Activated CD8-positive, alpha-beta memory T cell treated with anti-CD3 and anti-CD28 coated beads for 48 hours (primary cell): ENCODE results near the gene DNMT1.

Source experiments
- DNase-seq, 3 experiments: peaks; one replicate each; pipeline ENCODE4 v3.0.0-alpha.2; 2020; ENCODE audit warnings: low read depth in 2 of 3, low spot score in 2 of 3

Gene DNMT1

DNA sequence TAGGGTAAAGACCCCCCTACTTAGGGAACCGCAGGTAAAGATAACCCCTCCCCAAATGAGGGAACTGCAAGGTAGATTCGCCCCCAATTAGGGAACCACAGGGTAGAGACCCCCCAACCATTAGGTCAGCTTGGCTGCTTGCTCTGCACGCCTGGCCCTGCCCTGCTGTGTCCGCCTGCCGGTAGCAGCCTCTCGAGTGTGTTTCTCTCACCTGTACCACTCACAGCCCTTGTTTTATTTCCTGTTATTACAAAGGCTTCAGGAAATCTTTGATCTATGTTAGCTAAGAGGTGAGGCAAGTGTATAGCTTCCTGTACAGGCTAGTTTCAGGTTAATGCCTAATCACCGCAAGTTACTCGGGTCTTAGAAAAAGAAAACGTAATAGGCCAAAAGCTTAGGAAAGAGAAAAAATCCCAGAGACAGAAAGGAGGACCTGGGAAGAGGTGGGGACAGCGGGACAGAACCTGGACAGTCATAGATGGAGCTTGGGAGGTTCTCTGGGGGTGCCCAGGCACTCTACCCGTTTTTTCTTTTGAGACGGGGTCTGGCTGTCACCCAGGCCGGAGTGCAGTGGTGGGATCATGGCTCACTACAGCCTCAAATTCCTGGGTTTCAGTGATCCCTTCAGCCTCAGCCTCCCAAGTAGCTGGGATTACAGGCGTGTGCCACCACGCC lies 51.9 kb downstream of the DNMT1 start:
- DNase-seq, result no peak

DNA sequence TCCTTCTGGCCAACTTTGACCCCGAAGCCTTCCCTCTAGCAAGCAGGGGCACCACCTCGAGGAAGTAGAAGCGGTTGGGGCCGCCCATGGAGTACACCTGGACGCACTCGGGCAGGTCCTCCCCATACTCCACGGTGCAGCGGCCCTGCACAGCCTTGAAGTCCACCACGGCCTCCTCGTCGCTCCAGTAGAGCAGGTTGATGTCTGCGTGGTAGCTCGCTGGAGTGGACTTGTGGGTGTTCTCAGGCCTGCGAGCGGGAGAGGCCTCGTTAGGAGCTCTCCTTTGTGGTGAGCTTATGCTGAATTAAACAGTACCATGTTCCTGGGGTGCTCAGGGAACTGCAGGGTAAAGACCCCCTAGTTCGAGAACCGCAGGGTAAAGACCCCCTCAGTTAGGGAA lies 52.8 kb downstream of the DNMT1 start:
- no peak for DNase-seq

DNA sequence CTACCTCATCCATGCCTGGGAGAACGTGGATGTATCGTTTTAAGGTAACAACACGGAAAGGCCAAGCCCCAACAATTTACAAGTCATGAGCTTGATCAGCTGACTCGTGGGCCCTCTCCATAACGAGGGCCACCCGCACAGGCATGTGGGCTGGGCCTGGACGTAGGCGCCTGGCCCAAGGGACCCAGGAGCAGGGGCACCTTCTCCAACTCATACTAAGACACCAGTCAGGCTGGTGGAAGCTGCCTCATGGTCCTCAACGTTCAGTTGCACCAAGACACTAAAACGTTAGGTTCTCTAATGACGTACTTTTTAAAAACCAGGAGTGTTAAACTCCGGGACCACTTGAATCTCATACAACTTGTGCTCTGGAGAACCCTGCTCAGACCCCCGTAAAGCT lies 53.3 kb downstream of the DNMT1 start:
- DNase-seq, result no peak

DNA sequence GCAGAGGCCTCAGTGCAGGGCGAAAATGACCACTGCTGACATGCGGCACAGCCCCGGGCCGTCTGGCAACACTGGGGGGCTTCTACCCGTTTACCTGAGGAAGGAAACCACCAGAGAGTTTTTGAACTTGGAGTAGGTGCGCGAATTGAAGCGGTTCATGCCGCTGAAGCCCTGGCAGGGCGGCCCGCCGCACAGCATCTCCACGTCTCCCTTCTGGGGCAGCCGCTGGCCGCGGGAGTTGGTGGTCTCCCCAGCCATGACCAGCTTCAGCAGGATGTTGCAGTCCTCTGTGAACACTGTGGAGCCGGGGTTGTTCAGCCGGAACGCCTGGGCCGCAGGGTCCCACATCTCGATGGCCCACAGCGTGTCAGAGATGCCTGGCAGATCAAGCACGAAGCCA lies 54.8 kb downstream of the DNMT1 start:
- no peak for DNase-seq

DNA sequence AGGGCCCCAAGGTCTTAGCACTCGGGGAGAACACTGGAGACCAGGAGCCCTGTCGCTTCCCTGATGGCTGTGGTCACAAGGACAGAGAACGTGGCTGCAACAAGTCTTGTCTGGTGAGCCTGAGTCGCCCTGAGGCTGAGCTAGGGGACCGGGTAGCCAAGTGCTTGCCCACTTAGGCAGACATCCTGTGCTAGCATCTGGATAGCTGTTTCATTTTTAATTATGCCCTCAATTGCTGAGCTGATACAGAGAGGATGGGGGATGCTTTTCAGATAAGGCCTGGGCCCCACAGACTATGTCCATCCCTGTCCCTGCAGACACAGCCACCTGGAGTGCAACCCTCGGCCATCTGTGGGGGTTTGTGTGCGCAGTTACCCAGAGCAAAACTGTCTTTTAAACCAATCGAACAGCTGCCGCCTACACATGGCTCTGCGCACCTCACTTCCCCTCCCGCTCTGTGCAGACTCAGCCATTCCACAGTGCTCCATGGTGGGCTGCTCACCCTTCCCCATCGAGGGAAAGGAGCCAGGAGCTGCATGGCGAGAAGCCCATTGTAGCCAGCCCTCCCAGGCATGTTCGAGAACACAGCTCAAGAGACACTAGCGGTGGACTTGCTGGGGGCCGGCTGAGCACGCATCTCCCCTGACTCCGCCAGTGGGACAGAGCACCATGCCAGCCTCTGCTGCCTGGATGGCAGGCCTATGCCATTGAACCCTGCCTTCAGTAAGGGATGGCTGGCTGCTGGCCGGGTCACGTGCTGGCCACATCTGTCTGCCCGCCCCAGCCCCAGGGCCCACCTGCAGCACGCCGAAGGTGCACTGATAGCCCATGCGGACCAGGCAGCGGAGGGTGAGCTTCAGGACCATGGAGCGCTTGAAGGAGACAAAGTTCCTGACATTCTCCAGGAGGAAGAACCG lies 55.6 kb downstream of the DNMT1 start:
- DNase-seq, result no peak

DNA sequence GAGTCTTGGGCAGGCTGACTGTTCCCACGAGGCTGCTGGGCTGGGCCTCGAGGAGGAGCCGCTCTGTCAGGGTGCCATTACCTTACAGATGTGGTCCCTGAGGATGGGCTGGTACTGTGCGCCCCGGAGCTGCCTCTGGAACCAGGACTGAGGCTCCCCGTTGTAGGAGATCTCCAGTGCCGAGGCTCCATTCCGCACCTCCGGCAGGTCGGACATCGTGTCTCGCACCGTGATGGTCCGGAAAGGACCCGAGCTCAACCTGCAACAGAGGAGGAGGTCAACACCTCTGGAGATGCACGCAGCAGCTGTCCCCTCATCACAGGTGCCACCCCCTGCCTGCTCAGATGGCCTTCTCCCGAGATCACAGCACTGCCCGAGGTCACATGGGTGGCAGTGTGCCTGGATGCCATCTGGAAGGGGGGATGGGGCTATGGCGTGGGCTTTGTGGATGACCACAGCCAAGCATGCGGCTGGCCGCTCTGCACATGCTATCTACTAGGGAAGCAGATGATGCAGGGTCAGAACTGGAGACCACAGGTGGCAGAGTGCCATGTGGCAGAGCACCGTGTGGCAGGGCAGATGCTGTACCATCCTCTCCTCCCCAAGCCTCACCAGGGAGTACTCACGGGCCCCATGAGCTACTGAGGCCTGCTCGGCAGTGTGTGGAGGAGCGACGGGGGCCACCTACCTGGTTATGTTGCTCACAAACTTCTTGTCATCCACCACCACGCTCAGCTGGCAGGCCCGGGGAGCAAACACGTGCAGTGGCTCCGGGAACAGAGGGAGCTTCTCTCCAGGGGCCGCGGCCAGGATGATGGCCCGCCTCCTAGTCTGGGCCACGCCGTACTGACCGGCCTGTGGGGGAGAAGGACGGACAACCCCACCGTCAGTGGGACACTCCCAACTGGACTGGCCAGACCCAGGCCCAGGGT lies 56.7 kb downstream of the DNMT1 start:
- no peak for DNase-seq

DNA sequence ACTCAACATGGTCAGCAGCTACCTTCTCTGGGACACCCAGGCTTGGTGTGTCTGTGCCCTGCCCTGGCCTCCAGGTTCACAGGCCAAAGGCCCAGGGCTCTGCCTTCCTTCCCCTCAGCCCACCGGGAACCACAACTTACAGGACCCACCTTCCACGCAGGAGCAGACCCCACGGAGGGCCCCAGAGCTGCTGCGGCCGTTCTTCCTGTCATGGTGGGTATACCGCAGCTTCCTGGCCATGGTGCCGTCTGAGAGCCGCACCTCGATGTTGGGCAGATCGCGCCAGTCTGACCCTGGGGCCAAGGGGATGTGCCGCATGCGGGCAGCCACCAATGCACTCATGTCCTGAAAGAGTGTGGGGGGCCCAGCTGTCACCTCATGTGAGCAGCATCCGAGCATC lies 57.8 kb downstream of the DNMT1 start:
- DNase-seq, result no peak

DNA sequence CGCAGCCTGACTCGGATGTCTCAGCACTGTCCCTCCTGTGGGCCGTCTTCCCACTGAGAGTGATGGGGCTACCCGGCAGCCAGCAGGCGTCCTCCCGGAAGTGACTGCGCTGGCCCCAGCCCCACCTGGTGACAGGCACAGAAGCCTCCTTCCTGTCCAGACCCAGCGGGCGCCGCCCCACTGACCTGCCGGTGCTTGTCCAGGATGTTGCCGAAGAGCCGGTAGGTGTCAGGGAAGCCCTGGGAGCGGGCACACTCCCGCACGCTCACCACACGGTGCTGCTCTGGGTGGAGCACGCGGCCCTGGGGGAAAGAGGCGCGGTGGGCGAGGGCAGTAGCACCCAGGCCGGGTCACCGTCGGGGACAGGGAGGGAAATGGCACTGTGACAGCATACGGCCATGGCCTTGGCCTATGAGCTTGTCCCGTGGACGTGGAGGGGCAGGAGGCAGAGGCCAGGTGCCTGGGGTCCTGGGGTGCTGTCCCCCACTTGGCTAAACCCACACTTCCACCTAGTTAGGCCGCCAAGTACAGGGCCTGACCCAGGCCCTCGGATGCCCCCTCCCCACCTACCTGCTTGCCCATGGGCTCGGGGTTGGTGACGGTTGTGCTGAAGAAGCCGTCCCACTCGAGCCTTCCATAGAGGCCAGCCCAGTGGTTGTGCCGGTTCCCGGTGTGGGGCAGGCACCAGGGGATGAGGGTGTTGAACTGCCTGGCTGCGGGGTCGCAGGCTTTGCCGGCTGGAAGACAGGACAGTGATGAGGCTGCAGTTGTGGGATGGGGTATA lies 59.0 kb downstream of the DNMT1 start:
- no peak for DNase-seq

DNA sequence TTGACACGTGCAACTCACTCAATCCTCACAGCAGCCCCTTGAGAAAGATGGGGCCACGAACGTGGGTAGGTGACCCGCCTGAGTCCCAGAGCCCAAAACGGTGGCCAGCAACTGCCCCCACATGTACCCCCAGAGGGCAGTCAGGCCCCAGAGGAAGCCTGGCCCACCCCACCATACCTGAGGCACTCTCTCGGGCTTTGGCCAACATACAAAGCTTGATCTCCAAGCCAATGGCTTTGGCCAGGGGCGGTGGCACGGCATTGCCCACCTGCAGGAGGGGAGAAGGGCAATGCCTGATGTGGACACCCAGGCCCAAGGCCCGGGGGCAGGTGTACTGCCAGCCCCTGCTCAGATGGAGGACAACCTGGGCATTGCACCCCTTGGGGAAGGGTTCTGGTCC lies 60.7 kb downstream of the DNMT1 start:
- no peak for DNase-seq

DNA sequence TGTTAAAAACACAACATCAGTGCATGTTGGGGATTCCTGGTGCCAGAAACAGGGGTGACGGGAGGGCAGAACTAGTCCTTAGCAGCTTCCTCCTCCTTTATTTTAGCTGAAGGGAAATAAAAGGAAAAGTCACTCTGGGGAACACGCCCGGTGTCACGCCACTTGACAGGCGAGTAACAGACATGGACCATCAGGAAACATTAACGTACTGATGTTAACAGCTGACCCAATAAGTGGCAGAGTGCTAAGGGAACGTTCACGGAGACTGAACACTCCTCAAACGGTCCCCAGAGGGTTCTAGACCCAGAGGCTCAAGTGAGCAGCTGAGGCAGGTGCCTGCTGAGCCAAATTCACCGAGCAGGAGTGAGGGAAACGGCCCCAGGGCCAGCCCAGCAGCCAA lies 61.2 kb downstream of the DNMT1 start:
- DNase-seq, result no peak

DNA sequence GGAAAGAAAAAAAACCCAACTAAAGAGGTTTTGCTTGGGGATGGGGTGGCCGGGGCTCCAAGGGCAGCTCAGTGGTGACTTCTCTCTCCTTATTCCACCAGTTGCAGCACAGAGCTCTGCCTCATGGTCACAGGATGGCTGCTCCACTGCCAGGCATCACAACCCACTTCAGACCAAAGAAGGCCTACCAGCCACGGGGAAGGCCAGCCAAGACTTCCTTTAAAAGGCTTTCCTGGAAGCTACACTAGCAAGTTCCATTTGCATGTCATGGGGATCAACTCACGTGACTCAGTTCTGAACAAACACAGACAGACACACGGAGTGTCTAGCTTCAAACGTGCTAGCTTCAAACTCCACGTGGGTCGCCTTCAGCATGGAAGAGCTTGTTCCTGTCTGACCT lies 61.8 kb downstream of the DNMT1 start:
- no peak for DNase-seq

DNA sequence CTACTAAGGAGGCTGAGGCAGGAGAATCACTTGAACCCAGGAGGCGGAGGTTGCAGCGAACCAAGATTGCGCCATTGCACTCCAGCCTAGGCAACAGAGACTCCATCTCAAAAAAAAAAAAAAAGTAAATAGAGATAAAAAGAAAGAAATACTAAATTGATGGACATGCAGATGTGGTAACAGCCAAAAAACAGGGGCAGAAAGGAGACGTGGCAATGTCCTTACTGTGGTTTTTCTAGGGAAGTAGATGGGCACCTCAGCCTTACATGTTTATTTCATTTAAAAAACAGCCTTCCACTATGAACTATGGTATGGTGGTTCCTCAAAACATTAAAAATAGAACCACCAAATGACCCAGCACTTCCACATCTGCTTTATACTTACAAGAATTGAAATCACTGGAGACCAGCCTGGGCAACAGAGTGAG lies 68.5 kb downstream of the DNMT1 start:
- no peak for DNase-seq

DNA sequence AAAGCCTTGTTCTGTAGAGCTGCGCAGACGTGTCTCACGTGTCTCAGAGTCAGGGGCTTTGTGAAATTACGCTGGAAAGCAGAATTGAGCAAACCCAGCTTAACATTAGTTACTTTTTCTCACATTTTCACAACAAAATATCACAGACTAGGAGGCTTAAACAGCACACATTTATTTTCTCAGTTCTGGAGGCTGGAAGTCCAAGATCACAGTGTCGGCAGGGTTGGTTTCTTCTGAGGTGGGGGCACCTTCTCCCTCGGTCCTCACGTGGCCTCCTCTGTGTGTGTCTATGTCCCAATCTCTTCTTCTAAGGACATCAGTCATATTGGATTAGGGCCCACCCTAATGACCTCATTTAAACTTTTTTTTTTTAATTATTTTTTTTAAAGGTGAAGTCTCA lies 70.3 kb downstream of the DNMT1 start:
- no peak for DNase-seq

DNA sequence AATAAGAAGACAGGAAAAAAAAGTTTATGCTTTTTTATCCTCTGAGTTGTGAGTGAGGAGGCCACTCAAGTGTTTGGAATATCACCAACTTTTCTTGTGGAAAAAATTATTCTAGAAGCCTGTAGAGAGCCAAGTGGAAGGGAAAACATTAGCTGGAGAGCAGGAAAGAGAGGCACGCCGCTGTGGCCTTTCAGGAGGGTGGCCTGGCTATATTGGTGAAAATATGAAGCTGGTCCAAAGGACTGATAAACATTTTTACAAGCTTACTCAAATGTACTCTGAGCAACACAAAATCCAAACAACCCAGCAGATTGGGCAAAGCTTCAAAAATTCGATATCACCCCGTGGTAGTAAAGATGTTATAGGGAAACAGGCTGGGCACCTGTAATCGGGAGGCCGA lies 72.7 kb downstream of the DNMT1 start:
- no peak for DNase-seq

DNA sequence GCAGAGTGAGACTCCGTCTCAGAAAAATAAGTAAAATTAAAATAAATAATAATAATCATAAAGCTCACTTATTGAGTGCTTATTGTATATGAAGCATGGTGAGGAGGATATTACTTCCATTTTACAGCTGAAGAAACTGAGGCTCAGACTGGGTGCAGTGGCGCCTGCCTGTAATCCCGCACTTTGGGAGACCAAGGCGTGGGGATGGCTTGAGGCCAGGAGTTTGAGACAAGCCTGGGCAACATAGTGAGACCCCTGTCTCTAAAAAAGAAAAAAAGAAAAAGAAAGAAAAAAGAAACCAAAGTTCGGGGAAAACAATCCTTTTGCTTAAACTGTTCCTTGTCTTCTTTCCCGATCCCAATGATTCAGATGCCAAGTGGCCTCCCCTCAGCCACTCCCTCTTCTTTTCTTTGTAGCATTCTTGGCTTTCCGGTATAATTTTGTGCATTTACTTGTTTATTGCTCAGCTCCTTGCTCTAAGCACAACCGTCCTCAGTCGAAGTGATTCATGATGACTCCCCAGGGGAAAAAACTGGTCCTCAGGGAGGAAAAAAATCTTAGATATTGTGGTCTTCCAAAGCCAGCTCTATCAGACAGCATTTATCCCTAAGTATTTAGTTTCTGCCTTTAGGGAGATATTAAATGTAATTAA lies 74.1 kb downstream of the DNMT1 start:
- DNase-seq, result no peak

DNA sequence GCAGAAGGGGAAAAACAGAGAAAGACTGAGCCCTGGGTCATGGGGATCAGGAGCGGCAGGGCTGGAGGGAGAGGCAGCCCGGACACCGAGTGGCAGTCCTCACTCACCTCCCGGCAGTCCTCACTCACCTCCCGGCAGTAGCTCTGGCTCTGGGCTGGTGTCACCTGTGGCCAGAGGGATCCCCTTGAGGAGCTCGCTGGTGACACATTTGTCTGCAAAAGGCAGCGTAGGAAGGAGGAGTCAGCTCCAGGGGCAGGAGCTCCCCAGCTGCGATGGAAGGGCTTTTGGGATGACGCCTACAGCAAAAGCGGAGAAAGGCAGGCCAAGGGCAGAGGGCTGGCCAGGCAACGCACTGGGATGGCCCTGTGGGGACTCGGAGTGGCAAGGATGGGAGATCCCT lies 75.8 kb downstream of the DNMT1 start:
- no peak for DNase-seq

DNA sequence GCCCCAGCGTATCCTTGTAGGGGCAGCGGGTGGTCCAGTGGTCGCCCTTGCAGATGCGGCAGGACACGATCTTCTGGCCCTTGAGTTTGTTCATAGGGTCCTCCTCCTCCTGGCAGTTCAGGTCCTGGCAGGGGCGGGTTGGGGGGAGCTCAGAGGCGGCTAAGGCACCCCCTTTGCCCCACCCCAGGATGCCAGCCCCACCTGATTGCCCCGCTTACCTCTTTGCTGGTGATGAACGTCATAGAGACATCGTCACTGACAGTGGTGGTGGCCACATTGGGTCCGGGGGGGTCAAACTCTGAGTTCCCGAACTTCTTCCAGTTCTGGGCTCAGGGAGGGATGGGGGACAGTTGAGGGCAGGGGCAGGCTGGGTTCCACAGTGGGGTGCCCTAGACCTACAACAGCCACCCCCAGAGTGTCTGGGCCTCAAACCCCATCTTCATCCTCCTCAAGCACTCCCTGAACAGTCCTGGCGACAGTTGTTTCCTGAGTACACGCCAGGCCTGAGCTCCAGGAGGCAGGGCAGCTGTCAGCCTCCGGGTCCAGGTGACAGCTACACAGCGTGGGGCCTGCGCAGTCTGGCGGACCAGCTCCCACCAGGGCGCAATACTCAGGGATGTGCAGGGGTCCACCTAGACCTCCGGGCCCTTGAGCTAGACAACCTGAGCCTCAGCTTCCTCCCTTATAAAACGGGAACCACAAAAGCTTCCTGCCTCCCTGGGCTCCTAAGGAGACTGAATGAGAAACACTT lies 77.7 kb downstream of the DNMT1 start:
- no peak for DNase-seq

DNA sequence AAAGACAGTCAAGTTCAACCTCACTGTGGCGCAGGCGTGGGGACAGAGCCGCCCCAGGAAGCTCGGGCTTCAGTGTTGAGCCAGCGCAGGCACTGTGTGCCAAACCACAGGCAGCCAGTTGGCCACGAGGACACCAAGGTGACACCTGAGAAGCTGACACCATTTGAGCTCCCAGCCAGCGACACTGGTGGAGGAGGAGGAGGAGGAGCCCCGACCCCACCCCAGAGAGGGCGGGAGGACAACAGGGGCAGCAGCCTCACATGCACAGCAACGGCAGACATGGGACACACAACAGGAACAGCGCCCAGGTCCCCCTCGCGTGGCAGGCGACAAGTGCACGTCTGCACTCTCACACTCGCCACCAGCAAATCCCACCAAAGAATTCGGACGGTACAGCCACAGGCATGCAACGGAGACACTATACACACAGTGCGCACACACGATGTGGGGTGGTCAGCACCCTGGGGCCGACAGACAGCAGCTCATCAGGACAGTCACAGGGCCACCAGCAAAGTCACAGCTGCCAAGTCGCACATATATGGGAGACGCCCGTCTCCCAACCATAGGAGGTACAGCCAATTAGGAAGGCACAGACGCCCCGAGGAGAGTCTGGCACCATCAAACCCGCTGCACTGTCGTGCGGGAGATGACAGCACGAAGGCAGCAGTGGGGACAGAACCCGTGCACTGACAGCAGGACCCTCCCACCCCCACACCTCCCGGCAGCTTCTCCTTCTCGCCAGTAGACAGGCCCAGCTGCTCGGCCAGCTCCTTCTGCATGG lies 78.5 kb downstream of the DNMT1 start:
- DNase-seq, result no peak
